Calu3 (cell line): ENCODE data around the gene GTF2IRD1. TPM values are rescaled to one million over a fixed set of nuclear protein-coding genes. Genes with fewer than 3 reads are reported as not detected.

Experiments
- BruUV-seq: library from RNA; stranded (reverse); fragments of 400-500 nt; replicated peaks from 2 replicates; lab custom pipeline; 2021; lab: Mats Ljungman, UMichigan
- CTCF ChIA-PET: fragments of 300-600 bp; sonication (Branson Sonifier 250); formaldehyde crosslinking; loops from one replicate; lab custom pipeline; 2022; ENCODE audit warnings: antibody characterized with exemption; lab: Charles Lee
- DNase-seq: peaks from one replicate; pipeline ENCODE4 v3.0.0; 2022
- H3K27ac Mint-ChIP-seq: one replicate; pipeline ENCODE4 v1.8.0; 2022; ENCODE audit warnings: mixed read lengths; ENCODE audit not compliant: unreplicated experiment
- H3K27me3 Mint-ChIP-seq: one replicate; pipeline ENCODE4 v1.8.0; 2022; ENCODE audit warnings: mixed read lengths; ENCODE audit not compliant: unreplicated experiment
- H3K36me3 Mint-ChIP-seq: one replicate; pipeline ENCODE4 v1.8.0; 2022; ENCODE audit warnings: mild to moderate bottlenecking, moderate library complexity, mixed read lengths; ENCODE audit not compliant: insufficient read depth, unreplicated experiment
- H3K4me1 Mint-ChIP-seq: one replicate; pipeline ENCODE4 v1.8.0; 2022; ENCODE audit warnings: mild to moderate bottlenecking, low read depth, mixed read lengths; ENCODE audit not compliant: unreplicated experiment
- H3K4me3 Mint-ChIP-seq: one replicate; pipeline ENCODE4 v1.8.0; 2022; ENCODE audit warnings: mild to moderate bottlenecking, low read depth, moderate library complexity, mixed read lengths; ENCODE audit not compliant: unreplicated experiment
- H3K9me3 Mint-ChIP-seq: one replicate; pipeline ENCODE4 v1.8.0; 2022; ENCODE audit warnings: low read depth, mixed read lengths; ENCODE audit not compliant: unreplicated experiment
- CTCF ChIP-seq: fragments of 200-600 bp; IDR thresholded peaks from one replicate; pipeline ENCODE4 v1.8.0; 2022; ENCODE audit warnings: antibody characterized with exemption; ENCODE audit not compliant: unreplicated experiment
- intact Hi-C: fragments of 100-400 bp; cut with micrococcal nuclease; formaldehyde crosslinking; loops from one replicate; pipeline ENCODE4 v1.10.0; 2022; ENCODE audit not compliant: unreplicated experiment
- total RNA-seq: library from RNA; stranded (reverse); gene quantifications from 2 replicates; pipeline ENCODE4 v1.2.3, GENCODE V29; 2022

Gene GTF2IRD1
- total RNA-seq, 1 experiment from 2014 or later, result 29.2 TPM

GRCh38 chr7:74498996-74499834, 45.5 kb downstream of the GTF2IRD1 start:
- H3K27ac Mint-ChIP-seq, result no peak overlapping the region
- BruUV-seq, result no TSS peak
- H3K9me3 Mint-ChIP-seq, result no peaks in the 10 kb centered on the region
- CTCF ChIA-PET, result no interaction called here
- no peak for DNase-seq
- H3K4me3 Mint-ChIP-seq, result no peak overlapping the region
- intact Hi-C loops, result no loop called here
- no peak for TF ChIP-seq CTCF
- no peaks in the 10 kb centered on the region for H3K27me3 Mint-ChIP-seq
- peaks cover 9% of the 10 kb centered on the region for H3K36me3 Mint-ChIP-seq
- H3K4me1 Mint-ChIP-seq, result no peaks in the 10 kb centered on the region

- Mint-ChIP-seq H3K4me1 (no peaks in the 10 kb centered on the region), H3K27me3 (no peaks in the 10 kb centered on the region), H3K27ac (no peak overlapping the region), H3K36me3 (peaks cover 9% of the 10 kb centered on the region), H3K9me3 (no peaks in the 10 kb centered on the region), H3K4me3 (no peak overlapping the region)
- intact Hi-C loops, result no loop called here
- no peak for TF ChIP-seq CTCF
- DNase-seq, result no peak
- BruUV-seq, result no TSS peak
- CTCF ChIA-PET, result no interaction called here
Measured at GRCh38 chr7:74499835-74500388, 46.2 kb downstream of the GTF2IRD1 start.

- Mint-ChIP-seq H3K27ac (no peak overlapping the region), H3K27me3 (no peaks in the 10 kb centered on the region), H3K36me3 (peaks cover 15% of the 10 kb centered on the region), H3K9me3 (no peaks in the 10 kb centered on the region), H3K4me1 (no peaks in the 10 kb centered on the region), H3K4me3 (no peak overlapping the region)
- no peak for TF ChIP-seq CTCF
- no peak for DNase-seq
- intact Hi-C loops, result no loop called here
- CTCF ChIA-PET, result interaction anchor here (0.6 kb wide), 1 partner anchor 849 kb away, joined by 3 read pairs; no protein-coding TSS in a partner anchor
- no TSS peak for BruUV-seq
Measured at GRCh38 chr7:74501298-74501697, 47.6 kb downstream of the GTF2IRD1 start.

GRCh38 chr7:74502216-74502891, 48.6 kb downstream of the GTF2IRD1 start:
- Mint-ChIP-seq H3K36me3 (peaks cover 15% of the 10 kb centered on the region), H3K4me1 (no peaks in the 10 kb centered on the region), H3K27ac (no peak overlapping the region), H3K9me3 (no peaks in the 10 kb centered on the region), H3K4me3 (no peak overlapping the region), H3K27me3 (no peaks in the 10 kb centered on the region)
- intact Hi-C loops, result no loop called here
- DNase-seq, result no peak
- BruUV-seq, result no TSS peak
- CTCF ChIA-PET, result no interaction called here
- no peak for TF ChIP-seq CTCF
